Spleen (tissue), 7 donors: ENCODE results near the gene ARMC5.

Experiments used
- CTCF ChIP-seq, 11 experiments: fragments of 200-600 bp in 7 of 11; fragments of 450-650 bp in 4 of 11; sonication (generic) in 4 of 11; IDR thresholded peaks in 8 of 11; conservative IDR thresholded peaks in 3 of 11; 1 replicate in 7 of 11; 2 replicates in 4 of 11; pipeline versions ENCODE4 v1.4.0 to v1.8.0; 2016 to 2021; ENCODE audit warnings: antibody characterized with exemption in 11 of 11, inconsistent platforms in 4 of 11, mild to moderate bottlenecking in 1 of 11
- POLR2AphosphoS5 ChIP-seq, 3 donors: sonication (generic); formaldehyde crosslinking; IDR thresholded peaks; one replicate each; pipeline ENCODE4 v1.5.1; 2017; ENCODE audit warnings: antibody characterized with exemption in 3 of 3
- donor health status: DM: no; HTN: no; CAD: no; lungs with moderate emphysema.
- donor health status: DM: no; HTN: no; CAD: no.
- donor health status: DM: no; HTN: no; CAD: no.

GRCh38 chr16:31480851-31481536, 21.7 kb downstream of the ARMC5 start:
- TF ChIP-seq POLR2AphosphoS5 (IDR thresholded peaks at IDR 0.05) (peak in 2 of 3 donors; percentile 31 to 46), CTCF (IDR thresholded peaks at IDR 0.05 in 8 of 11, conservative IDR thresholded peaks at IDR 0.05 in 3 of 11) (no peak)
